GM23338 (cell line): ENCODE results near the gene JMJD7. TPM values are rescaled to one million over a fixed set of nuclear protein-coding genes. Genes with fewer than 3 reads are reported as not detected.

ENCODE experiments used
- ATAC-seq: fragments of 200-7000 bp; cut with Tn5 transposase; 3 replicates; pipeline ENCODE4 v1.9.1; 2020
- DNase-seq: peaks from one replicate; pipeline ENCODE4 v3.0.0-alpha.2; 2015; ENCODE audit warnings: low spot score
- H2AFZ ChIP-seq: fragments of 200-600 bp; sonication (generic); 2 replicates; pipeline ENCODE4 v1.8.0; 2016; ENCODE audit warnings: antibody characterized with exemption, mild to moderate bottlenecking, moderate library complexity
- H3F3A ChIP-seq: fragments of 200-600 bp; sonication (generic); replicated peaks from 2 replicates; pipeline ENCODE4 v1.8.0; 2017; ENCODE audit warnings: antibody characterized with exemption, mixed run types, low read depth
- H3K27ac ChIP-seq: fragments of 200-600 bp; sonication (generic); 2 replicates; pipeline ENCODE4 v1.6.1; 2016; ENCODE audit warnings: low read depth
- H3K27me3 ChIP-seq: fragments of 200-600 bp; sonication (generic); 2 replicates; pipeline ENCODE4 v1.8.0; 2016; ENCODE audit warnings: mild to moderate bottlenecking, mixed run types, moderate library complexity; ENCODE audit not compliant: insufficient read depth
- H3K36me3 ChIP-seq: fragments of 200-600 bp; sonication (generic); 2 replicates; pipeline ENCODE4 v1.8.0; 2016; ENCODE audit warnings: mild to moderate bottlenecking; ENCODE audit not compliant: insufficient read depth
- H3K4me1 ChIP-seq: fragments of 200-600 bp; sonication (generic); 2 replicates; pipeline ENCODE4 v1.8.0; 2016; ENCODE audit warnings: mild to moderate bottlenecking, moderate library complexity; ENCODE audit not compliant: insufficient read depth
- H3K4me2 ChIP-seq: fragments of 200-600 bp; sonication (generic); 2 replicates; pipeline ENCODE4 v1.7.1; 2017; ENCODE audit warnings: mixed run types
- H3K4me3 ChIP-seq: fragments of 200-600 bp; sonication (generic); 2 replicates; pipeline ENCODE4 v1.6.1; 2016; ENCODE audit warnings: mixed run types
- H3K79me2 ChIP-seq: fragments of 200-600 bp; sonication (generic); replicated peaks from 2 replicates; pipeline ENCODE4 v1.8.0; 2017; ENCODE audit warnings: mild to moderate bottlenecking; ENCODE audit not compliant: insufficient read depth
- H3K9me2 ChIP-seq: fragments of 200-600 bp; sonication (generic); 2 replicates; pipeline ENCODE4 v1.8.0; 2017; ENCODE audit not compliant: insufficient read depth
- H4K20me1 ChIP-seq: fragments of 200-600 bp; sonication (generic); replicated peaks from 2 replicates; pipeline ENCODE4 v1.8.0; 2017; ENCODE audit warnings: mild to moderate bottlenecking; ENCODE audit not compliant: insufficient read depth
- H3K27ac Mint-ChIP-seq: 2 replicates; pipeline ENCODE4 v1.8.0; 2020; ENCODE audit warnings: inconsistent platforms, mild to moderate bottlenecking, moderate library complexity, mixed read lengths
- H3K27me3 Mint-ChIP-seq: 3 replicates; pipeline ENCODE4 v1.8.0; 2022; ENCODE audit warnings: low read depth, mild to moderate bottlenecking, moderate library complexity, mixed read lengths, inconsistent platforms; ENCODE audit not compliant: insufficient read depth, poor library complexity
- H3K36me3 Mint-ChIP-seq: 3 replicates; pipeline ENCODE4 v1.8.0; 2021; ENCODE audit warnings: low read depth, mild to moderate bottlenecking, inconsistent platforms, moderate library complexity, mixed read lengths
- H3K4me1 Mint-ChIP-seq: 3 replicates; pipeline ENCODE4 v1.8.0; 2020; ENCODE audit warnings: mild to moderate bottlenecking, inconsistent platforms, mixed read lengths
- H3K4me3 Mint-ChIP-seq: 3 replicates; pipeline ENCODE4 v1.8.0; 2021; ENCODE audit warnings: moderate library complexity, mild to moderate bottlenecking, inconsistent platforms, mixed read lengths
- H3K9me3 Mint-ChIP-seq: 3 replicates; pipeline ENCODE4 v1.8.0; 2020; ENCODE audit warnings: moderate library complexity, mild to moderate bottlenecking, inconsistent platforms, mixed read lengths
- NANOG ChIP-seq: IDR thresholded peaks from 2 replicates; pipeline ENCODE4 v1.6.1; 2016; ENCODE audit warnings: antibody characterized with exemption, borderline replicate concordance
- POLR2AphosphoS5 ChIP-seq: IDR thresholded peaks from 2 replicates; pipeline ENCODE4 v1.6.1; 2016; ENCODE audit warnings: antibody characterized with exemption, low read depth
- STAT1 ChIP-seq: IDR thresholded peaks from one replicate; pipeline ENCODE4 v1.6.1; 2016; ENCODE audit warnings: antibody characterized with exemption; ENCODE audit not compliant: unreplicated experiment
- ZNF114 ChIP-seq: fragments of 250-450 bp; sonication (Bioruptor Pico); IDR thresholded peaks from 2 replicates; pipeline ENCODE4 v1.5.0; 2020; ENCODE audit warnings: mild to moderate bottlenecking, moderate library complexity
- polyA plus RNA-seq: library from polyadenylated mRNA; unstranded; fragments of >200 nt; fragmentation: Nextera tagmentation; extraction: Ambion mirVana; gene quantifications from 2 replicates; pipeline ENCODE4 v1.2.1, GENCODE V29; 2016
- total RNA-seq: library from RNA; depleted of rRNA; stranded (reverse); fragments of >200 nt; shearing (Covaris generic); gene quantifications from 2 replicates; pipeline ENCODE4 v1.2.3, GENCODE V29; 2014
- TF ChIP-seq, protein P1 (sequence below), 2 experiments: fragments of 200-600 bp in 1 of 2; sonication (generic) in 1 of 2; conservative IDR thresholded peaks; 2 replicates each; pipeline versions ENCODE4 v1.5.1 to v1.6.1; 2016 to 2017; ENCODE audit warnings: antibody characterized with exemption in 2 of 2, low read depth in 2 of 2, mild to moderate bottlenecking in 2 of 2, moderate library complexity in 1 of 2
- TF ChIP-seq, protein P2 (sequence below): IDR thresholded peaks from 2 replicates; pipeline ENCODE4 v1.6.1; 2016; ENCODE audit warnings: antibody characterized with exemption
- TF ChIP-seq, protein P3 (sequence below): IDR thresholded peaks from one replicate; pipeline ENCODE4 v1.6.1; 2018; ENCODE audit warnings: antibody characterized with exemption; ENCODE audit not compliant: unreplicated experiment

The JMJD7 gene
- total and polyA plus RNA-seq, 2 experiments from 2014 or later = 8.5 to 9.2 TPM

DNA sequence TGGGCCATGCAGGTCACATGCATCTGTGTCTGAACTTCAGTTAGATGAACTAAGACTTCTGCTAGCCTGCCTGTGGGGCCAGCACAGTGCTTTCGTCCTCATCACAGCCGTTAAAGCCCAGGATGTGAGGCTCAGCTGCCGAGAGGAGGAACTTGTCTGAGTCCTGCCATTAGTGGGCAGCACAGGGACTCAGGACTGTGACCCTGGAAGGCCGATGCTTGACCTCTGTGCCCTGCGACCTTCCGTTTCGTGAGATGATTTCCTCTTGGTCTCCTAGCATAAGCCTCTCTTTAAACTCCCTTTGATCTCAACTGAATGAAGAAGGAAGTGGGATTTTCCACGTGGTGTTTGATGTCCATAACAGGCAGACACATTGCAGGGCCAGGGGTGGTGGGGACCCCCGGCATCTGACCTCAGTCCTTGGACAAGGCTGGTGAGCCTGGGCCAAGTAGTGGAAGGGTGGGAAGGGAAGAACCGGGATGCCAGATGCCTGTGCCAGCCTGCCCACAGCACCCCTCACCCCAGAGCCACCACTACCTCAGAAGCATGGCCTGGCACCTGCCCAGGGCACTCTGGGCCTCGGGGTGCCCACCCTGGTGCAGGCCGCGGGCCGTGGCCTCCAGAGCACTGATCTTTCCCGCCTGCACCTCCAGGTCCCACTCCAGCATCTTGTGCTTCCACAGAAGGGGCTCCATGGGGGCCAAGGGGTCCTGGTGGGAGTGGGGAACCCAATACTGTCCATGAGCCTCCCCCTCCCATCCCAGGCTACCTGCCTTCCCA is 32.3 kb downstream of the JMJD7 start:
- no peak overlapping the region for H3K4me2 ChIP-seq
- no peak overlapping the region for H3K27ac ChIP-seq
- no peaks in the 10 kb centered on the region for H3K36me3 ChIP-seq
- H3K79me2 ChIP-seq = no peaks in the 10 kb centered on the region
- no peaks in the 10 kb centered on the region for H3K9me3 Mint-ChIP-seq
- H3K27ac Mint-ChIP-seq = no peak overlapping the region
- H3K4me3 Mint-ChIP-seq = no peak overlapping the region
- H3K4me3 ChIP-seq = no peak overlapping the region
- no peak for ATAC-seq
- no peaks in the 10 kb centered on the region for H3K27me3 ChIP-seq
- no peaks in the 10 kb centered on the region for H4K20me1 ChIP-seq
- peaks cover 6% of the 10 kb centered on the region for H3K27me3 Mint-ChIP-seq
- H3K4me1 Mint-ChIP-seq = peaks cover 20% of the 10 kb centered on the region
- no peaks in the 10 kb centered on the region for H3K4me1 ChIP-seq
- DNase-seq = no peak
- TF ChIP-seq, protein P1, sequence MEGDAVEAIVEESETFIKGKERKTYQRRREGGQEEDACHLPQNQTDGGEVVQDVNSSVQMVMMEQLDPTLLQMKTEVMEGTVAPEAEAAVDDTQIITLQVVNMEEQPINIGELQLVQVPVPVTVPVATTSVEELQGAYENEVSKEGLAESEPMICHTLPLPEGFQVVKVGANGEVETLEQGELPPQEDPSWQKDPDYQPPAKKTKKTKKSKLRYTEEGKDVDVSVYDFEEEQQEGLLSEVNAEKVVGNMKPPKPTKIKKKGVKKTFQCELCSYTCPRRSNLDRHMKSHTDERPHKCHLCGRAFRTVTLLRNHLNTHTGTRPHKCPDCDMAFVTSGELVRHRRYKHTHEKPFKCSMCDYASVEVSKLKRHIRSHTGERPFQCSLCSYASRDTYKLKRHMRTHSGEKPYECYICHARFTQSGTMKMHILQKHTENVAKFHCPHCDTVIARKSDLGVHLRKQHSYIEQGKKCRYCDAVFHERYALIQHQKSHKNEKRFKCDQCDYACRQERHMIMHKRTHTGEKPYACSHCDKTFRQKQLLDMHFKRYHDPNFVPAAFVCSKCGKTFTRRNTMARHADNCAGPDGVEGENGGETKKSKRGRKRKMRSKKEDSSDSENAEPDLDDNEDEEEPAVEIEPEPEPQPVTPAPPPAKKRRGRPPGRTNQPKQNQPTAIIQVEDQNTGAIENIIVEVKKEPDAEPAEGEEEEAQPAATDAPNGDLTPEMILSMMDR (conservative IDR thresholded peaks at IDR 0.05; ENCODE audit: low read depth in 2 of 2) = peak; percentile 19 to 48; a peak in 3 of 4 replicates
- no peak for TF ChIP-seq ZNF114
- H3K9me2 ChIP-seq = no peaks in the 10 kb centered on the region
- no peaks in the 10 kb centered on the region for H3K36me3 Mint-ChIP-seq
- H2AFZ ChIP-seq = no peak overlapping the region; the same call in 1 of the 2 replicates
- H3F3A ChIP-seq = no peaks in the 10 kb centered on the region

DNA sequence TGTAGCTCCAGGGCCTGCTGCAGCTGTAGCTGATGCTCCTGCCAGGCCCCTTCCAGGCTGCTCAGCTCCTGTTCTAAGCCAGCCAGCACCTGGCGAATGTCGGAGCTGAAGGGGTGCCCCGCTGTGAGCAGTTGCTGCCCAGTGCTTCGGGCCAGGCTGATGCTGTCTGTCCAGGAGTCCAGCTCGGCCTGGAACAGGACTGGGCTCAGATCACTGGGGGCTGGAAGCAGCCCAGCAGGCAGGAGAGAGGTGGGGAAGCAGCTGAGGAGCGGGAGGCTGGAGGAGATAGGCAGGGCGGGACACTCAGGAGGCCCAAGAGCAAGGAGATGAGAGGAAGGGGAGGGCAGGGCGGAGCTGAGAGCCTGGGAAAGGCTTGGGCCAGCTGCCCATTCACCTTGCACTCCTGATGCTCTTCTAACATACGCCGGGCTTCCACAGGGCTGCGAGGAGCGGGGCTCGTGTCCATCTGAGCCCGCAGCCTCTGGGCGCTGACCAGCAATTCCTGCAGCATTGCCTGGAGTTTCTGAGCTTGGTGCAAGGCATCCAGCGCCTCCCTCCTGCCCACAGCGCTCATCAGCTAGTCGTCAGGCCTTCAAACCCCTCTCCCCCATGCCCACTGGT is 34.0 kb downstream of the JMJD7 start:
- Histone ChIP-seq H2AFZ (no peak overlapping the region), H3K4me1 (no peaks in the 10 kb centered on the region), H4K20me1 (no peaks in the 10 kb centered on the region), H3F3A (no peaks in the 10 kb centered on the region), H3K27ac (no peak overlapping the region), H3K4me3 (no peak overlapping the region), H3K27me3 (no peaks in the 10 kb centered on the region), H3K4me2 (no peak overlapping the region), H3K36me3 (no peaks in the 10 kb centered on the region), H3K9me2 (no peaks in the 10 kb centered on the region), H3K79me2 (no peaks in the 10 kb centered on the region)
- no peak overlapping the region for H3K4me3 Mint-ChIP-seq
- H3K4me1 Mint-ChIP-seq = peaks cover 13% of the 10 kb centered on the region
- ATAC-seq (no peak), DNase-seq (no peak)
- H3K27ac Mint-ChIP-seq = no peak overlapping the region
- no peaks in the 10 kb centered on the region for H3K9me3 Mint-ChIP-seq
- H3K36me3 Mint-ChIP-seq = no peaks in the 10 kb centered on the region
- H3K27me3 Mint-ChIP-seq = peaks cover 3% of the 10 kb centered on the region
- no peak for TF ChIP-seq ZNF114
- TF ChIP-seq NANOG = no peak
- TF ChIP-seq, protein P2, sequence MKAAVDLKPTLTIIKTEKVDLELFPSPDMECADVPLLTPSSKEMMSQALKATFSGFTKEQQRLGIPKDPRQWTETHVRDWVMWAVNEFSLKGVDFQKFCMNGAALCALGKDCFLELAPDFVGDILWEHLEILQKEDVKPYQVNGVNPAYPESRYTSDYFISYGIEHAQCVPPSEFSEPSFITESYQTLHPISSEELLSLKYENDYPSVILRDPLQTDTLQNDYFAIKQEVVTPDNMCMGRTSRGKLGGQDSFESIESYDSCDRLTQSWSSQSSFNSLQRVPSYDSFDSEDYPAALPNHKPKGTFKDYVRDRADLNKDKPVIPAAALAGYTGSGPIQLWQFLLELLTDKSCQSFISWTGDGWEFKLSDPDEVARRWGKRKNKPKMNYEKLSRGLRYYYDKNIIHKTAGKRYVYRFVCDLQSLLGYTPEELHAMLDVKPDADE = no peak
- TF ChIP-seq, protein P3, sequence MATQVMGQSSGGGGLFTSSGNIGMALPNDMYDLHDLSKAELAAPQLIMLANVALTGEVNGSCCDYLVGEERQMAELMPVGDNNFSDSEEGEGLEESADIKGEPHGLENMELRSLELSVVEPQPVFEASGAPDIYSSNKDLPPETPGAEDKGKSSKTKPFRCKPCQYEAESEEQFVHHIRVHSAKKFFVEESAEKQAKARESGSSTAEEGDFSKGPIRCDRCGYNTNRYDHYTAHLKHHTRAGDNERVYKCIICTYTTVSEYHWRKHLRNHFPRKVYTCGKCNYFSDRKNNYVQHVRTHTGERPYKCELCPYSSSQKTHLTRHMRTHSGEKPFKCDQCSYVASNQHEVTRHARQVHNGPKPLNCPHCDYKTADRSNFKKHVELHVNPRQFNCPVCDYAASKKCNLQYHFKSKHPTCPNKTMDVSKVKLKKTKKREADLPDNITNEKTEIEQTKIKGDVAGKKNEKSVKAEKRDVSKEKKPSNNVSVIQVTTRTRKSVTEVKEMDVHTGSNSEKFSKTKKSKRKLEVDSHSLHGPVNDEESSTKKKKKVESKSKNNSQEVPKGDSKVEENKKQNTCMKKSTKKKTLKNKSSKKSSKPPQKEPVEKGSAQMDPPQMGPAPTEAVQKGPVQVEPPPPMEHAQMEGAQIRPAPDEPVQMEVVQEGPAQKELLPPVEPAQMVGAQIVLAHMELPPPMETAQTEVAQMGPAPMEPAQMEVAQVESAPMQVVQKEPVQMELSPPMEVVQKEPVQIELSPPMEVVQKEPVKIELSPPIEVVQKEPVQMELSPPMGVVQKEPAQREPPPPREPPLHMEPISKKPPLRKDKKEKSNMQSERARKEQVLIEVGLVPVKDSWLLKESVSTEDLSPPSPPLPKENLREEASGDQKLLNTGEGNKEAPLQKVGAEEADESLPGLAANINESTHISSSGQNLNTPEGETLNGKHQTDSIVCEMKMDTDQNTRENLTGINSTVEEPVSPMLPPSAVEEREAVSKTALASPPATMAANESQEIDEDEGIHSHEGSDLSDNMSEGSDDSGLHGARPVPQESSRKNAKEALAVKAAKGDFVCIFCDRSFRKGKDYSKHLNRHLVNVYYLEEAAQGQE = no peak
- TF ChIP-seq STAT1 = no peak
- TF ChIP-seq POLR2AphosphoS5 = no peak
